ENCODE measurements around the gene MRPS23. TPM values are rescaled to one million over a fixed set of nuclear protein-coding genes. Genes with fewer than 3 reads are reported as not detected.

The MRPS23 gene
- total and polyA plus RNA-seq, 2 experiments from 2014 or later: 33.4 to 61.1 TPM

DNA sequence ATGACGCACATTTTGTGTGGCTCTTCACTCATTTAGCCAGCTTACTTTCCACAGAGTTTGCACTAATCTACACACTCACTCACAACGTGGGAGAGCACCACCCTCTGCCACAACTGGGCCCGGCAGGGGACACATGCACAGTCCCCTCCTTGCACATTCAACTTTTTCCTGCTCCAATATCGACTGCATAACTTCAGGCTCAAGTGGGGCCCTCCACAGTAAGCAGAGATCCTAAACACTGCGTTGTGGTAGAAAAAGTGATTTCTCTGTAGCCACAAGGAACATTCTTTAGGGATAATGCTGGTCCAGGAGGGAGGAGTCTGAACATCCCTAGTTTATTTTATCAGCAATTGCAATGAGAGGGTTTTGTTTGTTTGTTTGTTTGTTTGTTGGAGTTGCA, 40.0 kb downstream of the MRPS23 start:
- no peak overlapping the region for H2AFZ ChIP-seq
- no peaks in the 10 kb centered on the region for H3F3A ChIP-seq (ENCODE audit: insufficient read depth)
- H3K9me2 ChIP-seq (ENCODE audit: insufficient read depth): no peaks in the 10 kb centered on the region
- no peak overlapping the region for H3K4me2 ChIP-seq (ENCODE audit: unreplicated experiment)
- no peak overlapping the region for H3K27ac ChIP-seq
- H3K36me3 ChIP-seq (ENCODE audit: low read depth): no peaks in the 10 kb centered on the region
- H3K27me3 ChIP-seq (replicated peaks; ENCODE audit: insufficient read depth): peaks cover 61% of the 10 kb centered on the region
- no peak overlapping the region for H3K4me3 ChIP-seq
- in situ Hi-C loops (cut with MboI): no loop called here
- no peaks in the 10 kb centered on the region for H3K79me2 ChIP-seq (ENCODE audit: insufficient read depth)
- no peaks in the 10 kb centered on the region for H3K4me1 ChIP-seq (ENCODE audit: insufficient read depth)
- WGBS, 2 experiments (ENCODE audit: low coverage in 1 of 2, low lambda C conversion rate in 2 of 2, missing lambda C conversion rate in 2 of 2): 72% methylated on average over 5 of the region's 5 CpGs
- TF ChIP-seq EZH2 (IDR thresholded peaks at IDR 0.05; ENCODE audit: insufficient read depth, poor library complexity, severe bottlenecking) (no peak), EZH2phosphoT487 (IDR thresholded peaks at IDR 0.05; ENCODE audit: insufficient read depth, low read depth) (no peak)
- H3K9ac ChIP-seq: no peak overlapping the region
- H3K9me3 ChIP-seq (ENCODE audit: low read depth): no peaks in the 10 kb centered on the region
- H4K20me1 ChIP-seq (ENCODE audit: insufficient read depth): no peaks in the 10 kb centered on the region
- DNase-seq: no peak

DNA sequence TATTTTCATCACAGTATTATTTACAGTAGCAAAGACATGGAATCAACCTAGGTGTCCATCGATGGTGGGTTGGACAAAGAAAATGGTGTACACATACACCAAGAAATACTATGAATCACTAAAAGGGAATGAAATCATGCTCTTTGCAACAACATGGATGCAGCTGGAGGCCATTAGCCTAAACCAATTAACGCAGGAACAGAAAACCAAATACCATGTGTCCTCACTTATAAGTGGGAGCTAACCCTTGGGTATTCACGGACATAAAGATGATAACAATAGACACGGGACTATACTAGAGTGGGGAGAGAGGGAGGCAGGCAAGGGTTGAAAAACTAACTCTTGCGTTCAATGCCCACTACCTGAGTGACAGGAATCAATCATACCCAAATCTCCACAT, 41.0 kb downstream of the MRPS23 start:
- Histone ChIP-seq H3K4me2 (ENCODE audit: unreplicated experiment) (no peak overlapping the region), H3K9me3 (ENCODE audit: low read depth) (no peaks in the 10 kb centered on the region), H2AFZ (no peak overlapping the region), H3K9ac (no peak overlapping the region), H3K79me2 (ENCODE audit: insufficient read depth) (no peaks in the 10 kb centered on the region), H3K27me3 (replicated peaks; ENCODE audit: insufficient read depth) (peaks cover 51% of the 10 kb centered on the region), H3K36me3 (ENCODE audit: low read depth) (no peaks in the 10 kb centered on the region), H3K4me3 (no peak overlapping the region), H4K20me1 (ENCODE audit: insufficient read depth) (no peaks in the 10 kb centered on the region), H3K9me2 (ENCODE audit: insufficient read depth) (no peaks in the 10 kb centered on the region), H3K27ac (no peak overlapping the region), H3K4me1 (ENCODE audit: insufficient read depth) (no peaks in the 10 kb centered on the region), H3F3A (ENCODE audit: insufficient read depth) (no peaks in the 10 kb centered on the region)
- DNase-seq: no peak
- TF ChIP-seq EZH2phosphoT487 (IDR thresholded peaks at IDR 0.05; ENCODE audit: insufficient read depth, low read depth) (no peak), EZH2 (IDR thresholded peaks at IDR 0.05; ENCODE audit: insufficient read depth, poor library complexity, severe bottlenecking) (no peak)
- WGBS, 2 experiments (ENCODE audit: low coverage in 1 of 2, low lambda C conversion rate in 2 of 2, missing lambda C conversion rate in 2 of 2): 56 to 62% methylated on average over 5 of the region's 5 CpGs
- in situ Hi-C loops (cut with MboI): no loop called here

DNA sequence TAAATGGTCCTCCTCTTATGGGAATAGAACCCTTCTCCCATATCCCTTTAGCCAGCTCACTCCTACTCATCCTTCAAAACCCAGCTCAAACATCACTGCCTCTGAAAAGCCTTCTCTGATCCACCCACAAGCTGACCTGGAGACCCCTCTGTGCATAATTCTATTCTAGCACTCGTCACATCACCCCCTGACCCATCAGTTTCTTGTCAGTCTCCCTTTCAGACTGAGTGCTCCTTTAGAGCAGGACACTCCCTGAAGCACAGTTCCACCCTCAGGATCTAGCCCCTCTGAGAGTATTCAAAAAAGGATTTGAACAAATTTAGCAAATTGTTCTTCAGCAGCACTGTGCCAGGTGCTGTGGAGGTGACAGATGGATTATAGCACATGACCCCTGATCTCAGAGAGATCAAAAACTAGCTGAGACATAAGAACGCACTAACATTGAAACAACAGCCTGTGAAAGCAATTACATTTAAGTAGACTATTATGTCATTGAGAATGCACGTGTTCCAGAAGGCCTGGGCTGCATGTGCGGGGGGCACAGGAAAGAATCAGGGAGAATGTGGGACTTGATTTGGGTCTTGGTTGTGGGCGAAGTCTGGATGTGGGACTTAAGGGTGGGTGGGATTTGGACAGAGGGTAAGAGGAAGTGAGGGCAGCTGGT, 43.5 kb downstream of the MRPS23 start:
- no peaks in the 10 kb centered on the region for H3K9me2 ChIP-seq (ENCODE audit: insufficient read depth)
- no peak for DNase-seq
- no peaks in the 10 kb centered on the region for H3K36me3 ChIP-seq (ENCODE audit: low read depth)
- H4K20me1 ChIP-seq (ENCODE audit: insufficient read depth): no peaks in the 10 kb centered on the region
- in situ Hi-C loops (cut with MboI): no loop called here
- H3K27me3 ChIP-seq (replicated peaks; ENCODE audit: insufficient read depth): peaks cover 48% of the 10 kb centered on the region
- no peaks in the 10 kb centered on the region for H3K9me3 ChIP-seq (ENCODE audit: low read depth)
- H3K4me1 ChIP-seq (ENCODE audit: insufficient read depth): no peaks in the 10 kb centered on the region
- H3K9ac ChIP-seq: no peak overlapping the region
- H3F3A ChIP-seq (ENCODE audit: insufficient read depth): no peaks in the 10 kb centered on the region
- H3K27ac ChIP-seq: no peak overlapping the region
- WGBS, 2 experiments (ENCODE audit: low coverage in 1 of 2, low lambda C conversion rate in 2 of 2, missing lambda C conversion rate in 2 of 2): 34 to 45% methylated on average over 4 to 5 of the region's 5 CpGs
- H2AFZ ChIP-seq: no peak overlapping the region
- no peak overlapping the region for H3K4me2 ChIP-seq (ENCODE audit: unreplicated experiment)
- no peak for TF ChIP-seq EZH2phosphoT487 (IDR thresholded peaks at IDR 0.05; ENCODE audit: insufficient read depth, low read depth)
- TF ChIP-seq EZH2 (IDR thresholded peaks at IDR 0.05; ENCODE audit: insufficient read depth, poor library complexity, severe bottlenecking): no peak
- no peak overlapping the region for H3K4me3 ChIP-seq
- no peaks in the 10 kb centered on the region for H3K79me2 ChIP-seq (ENCODE audit: insufficient read depth)

GRCh38 chr17:57803021-57803420, 46.8 kb downstream of the MRPS23 start:
- Histone ChIP-seq H3K27ac (no peak overlapping the region), H3K4me3 (no peak overlapping the region), H3K4me2 (ENCODE audit: unreplicated experiment) (no peak overlapping the region), H3K36me3 (ENCODE audit: low read depth) (no peaks in the 10 kb centered on the region), H3K9me2 (ENCODE audit: insufficient read depth) (no peaks in the 10 kb centered on the region), H2AFZ (no peak overlapping the region), H3F3A (ENCODE audit: insufficient read depth) (no peaks in the 10 kb centered on the region), H3K27me3 (replicated peaks; ENCODE audit: insufficient read depth) (peaks cover 20% of the 10 kb centered on the region; the same call in 1 of the 2 replicates), H3K79me2 (ENCODE audit: insufficient read depth) (no peaks in the 10 kb centered on the region), H3K9me3 (ENCODE audit: low read depth) (no peaks in the 10 kb centered on the region), H3K9ac (no peak overlapping the region), H3K4me1 (ENCODE audit: insufficient read depth) (no peaks in the 10 kb centered on the region), H4K20me1 (ENCODE audit: insufficient read depth) (no peaks in the 10 kb centered on the region)
- WGBS, 2 experiments (ENCODE audit: low coverage in 1 of 2, low lambda C conversion rate in 2 of 2, missing lambda C conversion rate in 2 of 2): 0 to 1% methylated on average over 4 of the region's 4 CpGs
- DNase-seq: no peak
- in situ Hi-C loops (cut with MboI): no loop called here
- no peak for TF ChIP-seq EZH2phosphoT487 (IDR thresholded peaks at IDR 0.05; ENCODE audit: insufficient read depth, low read depth)
